H1 (cell line): Measurements from ENCODE around the gene BIRC5. TPM values are rescaled to one million over a fixed set of nuclear protein-coding genes. Genes with fewer than 3 reads are reported as not detected.

Experiments used
- GABPA ChIP-seq: IDR thresholded peaks from 2 replicates; pipeline ENCODE4 v1.6.1; 2011; ENCODE audit warnings: mild to moderate bottlenecking, low read length, moderate library complexity, borderline replicate concordance; ENCODE audit not compliant: insufficient read depth
- KDM4A ChIP-seq: IDR thresholded peaks from one replicate; pipeline ENCODE4 v1.7.1; 2012; ENCODE audit warnings: low read depth, mild to moderate bottlenecking, moderate library complexity, low read length, inconsistent platforms; ENCODE audit not compliant: severe bottlenecking
- MAFK ChIP-seq: IDR thresholded peaks from 2 replicates; pipeline ENCODE4 v1.6.1; 2012; ENCODE audit warnings: low read depth, mild to moderate bottlenecking, improper control_type of control experiment, low read length
- polyA plus RNA-seq, 7 experiments: library from polyadenylated mRNA; depleted of rRNA in 3 of 7; stranded (reverse) in 5 of 7; unstranded in 2 of 7; fragments of >200 nt in 5 of 7; fragments of 200-250 nt in 2 of 7; gene quantifications; 1 replicate in 5 of 7; 2 replicates in 1 of 7; 4 replicates in 1 of 7; pipeline versions ENCODE4 v1.2.1 to v1.2.3, GENCODE V29; 2011 to 2013; ENCODE audit warnings: missing spikeins in 2 of 7, mixed read lengths in 2 of 7
- total RNA-seq: library from RNA; stranded (reverse); fragmentation: NEBNext Ultra II Directional; extraction: Animal tissue kit (Norgen Biotek cat#: 25700); gene quantifications from 2 replicates; pipeline ENCODE4 v1.2.1, GENCODE V29; 2021

Gene BIRC5
- total and polyA plus RNA-seq, 2 of the 8 experiments (the other 6 are each of a cell fraction or from before 2014, with no cell fraction given): 42.2 to 108 TPM

DNA sequence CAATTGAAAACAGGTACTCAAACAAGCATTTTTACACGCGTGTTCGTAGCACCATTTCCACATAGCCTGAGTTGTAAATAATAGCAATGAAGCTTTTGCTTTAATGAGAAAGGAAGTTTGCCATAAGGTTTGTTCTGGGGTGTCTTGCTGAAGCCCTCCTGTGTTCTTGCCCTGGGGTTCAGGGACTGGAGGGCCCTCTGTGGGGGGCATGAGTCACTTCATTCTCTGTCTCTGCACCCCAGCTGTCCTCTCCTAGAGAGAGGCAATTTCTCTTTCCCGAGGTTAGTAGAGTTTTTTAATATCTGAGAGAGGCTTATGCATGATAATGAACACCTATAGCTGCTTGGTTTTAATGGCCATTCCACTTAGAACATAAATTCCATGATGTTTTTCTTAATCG is 17.3 kb upstream of the BIRC5 start (continued):
- TF ChIP-seq MAFK: no peak
- no peak for TF ChIP-seq GABPA
- TF ChIP-seq KDM4A: no peak
